K562 treated with DMSO at 1 percent for 24 hours (cell line): ENCODE measurements around the gene ADORA2B. TPM values are rescaled to one million over a fixed set of nuclear protein-coding genes. Genes with fewer than 3 reads are reported as not detected.

ENCODE experiments used
- total RNA-seq: library from RNA; unstranded; fragments of 300-600 nt; gene quantifications from 2 replicates; pipeline ENCODE4 v1.2.3, GENCODE V29; 2022; ENCODE audit warnings: low read depth; ENCODE audit not compliant: insufficient read depth

The ADORA2B gene
- 7.3 and 9.6 TPM in 2 replicates for total RNA-seq

GRCh38 chr17:15944759-15945526 lies at the start of gene ADORA2B:
TSS of gene ADORA2B (plus strand) at chr17:15945130. CDS start at chr17:15945249, 119 bp downstream.

GRCh38 chr17:15999141-15999973 lies 54.4 kb downstream of the ADORA2B start, which contains the start of the genes TTC19 and ZSWIM7:
TSS of gene TTC19 (plus strand) at chr17:15999824. CDS start at chr17:15999849, 25 bp downstream.
TSS of gene ZSWIM7 (minus strand) at chr17:15999704. CDS start at chr17:15999594, 110 bp downstream.

Other genes starting within 250 kb of the ADORA2B start
- gene ZNF286A, start 245.4 kb upstream of the ADORA2B start, total RNA-seq = 4.1 and 5.3 TPM in 2 replicates
- gene TBC1D26, start 212.8 kb upstream of the ADORA2B start, total RNA-seq = not detected in 2 replicates
- 12.3 and 13.8 TPM in 2 replicates for gene ZSWIM7, start 54.6 kb downstream of the ADORA2B start, total RNA-seq
- gene TTC19, start 54.7 kb downstream of the ADORA2B start, total RNA-seq = 28.0 and 46.5 TPM in 2 replicates